Midbrain (tissue), 1 donor: ENCODE measurements around the gene VSTM2B.

ENCODE experiments used
- DNase-seq: peaks from one replicate; lab custom pipeline; 2025; lab: John Stamatoyannopoulos, UW

VSTM2B gene

GRCh38 chr19:29497241-29497640 lies 28.6 kb upstream of the VSTM2B start:
- DNase-seq, result no peak

GRCh38 chr19:29497686-29498436 lies 27.9 kb upstream of the VSTM2B start:
- DNase-seq, result no peak

GRCh38 chr19:29499261-29499920 lies 26.4 kb upstream of the VSTM2B start:
- no peak for DNase-seq

GRCh38 chr19:29499921-29500590 lies 25.7 kb upstream of the VSTM2B start:
- DNase-seq, result no peak

- DNase-seq, result no peak
Measured at GRCh38 chr19:29501816-29502580, 23.8 kb upstream of the VSTM2B start.

GRCh38 chr19:29502581-29502850 lies 23.3 kb upstream of the VSTM2B start:
- no peak for DNase-seq

- DNase-seq, result no peak
Measured at GRCh38 chr19:29503140-29503758, 22.5 kb upstream of the VSTM2B start.

GRCh38 chr19:29503785-29504184 lies 22.0 kb upstream of the VSTM2B start:
- DNase-seq, result no peak

GRCh38 chr19:29504454-29504853 lies 21.3 kb upstream of the VSTM2B start:
- DNase-seq, result peak; percentile 61

GRCh38 chr19:29505097-29505824 lies 20.5 kb upstream of the VSTM2B start:
- peak; percentile 93 for DNase-seq

GRCh38 chr19:29506619-29506911 lies 19.2 kb upstream of the VSTM2B start:
- DNase-seq, result no peak

GRCh38 chr19:29507081-29507860 lies 18.5 kb upstream of the VSTM2B start:
- DNase-seq, result no peak

GRCh38 chr19:29508181-29508580 lies 17.6 kb upstream of the VSTM2B start:
- no peak for DNase-seq

- DNase-seq, result no peak
Measured at GRCh38 chr19:29509456-29509855, 16.3 kb upstream of the VSTM2B start.

- no peak for DNase-seq
Measured at GRCh38 chr19:29510701-29511265, 15.0 kb upstream of the VSTM2B start.

GRCh38 chr19:29511768-29512167 lies 14.0 kb upstream of the VSTM2B start:
- no peak for DNase-seq

- no peak for DNase-seq
Measured at GRCh38 chr19:29512748-29513147, 13.0 kb upstream of the VSTM2B start.

- no peak for DNase-seq
Measured at GRCh38 chr19:29514525-29515232, 11.1 kb upstream of the VSTM2B start.

- DNase-seq, result no peak
Measured at GRCh38 chr19:29515233-29515619, 10.6 kb upstream of the VSTM2B start.
